SW 1271 (cell line): ENCODE measurements around the gene BLM.
A peak's percentile ranks its signal among the peaks of the same experiment; 100 is the strongest.

ENCODE experiments used
- DNase-seq, 2 experiments: peaks; one replicate each; lab custom pipeline; 2025; lab: John Stamatoyannopoulos, UW

Gene BLM

DNA sequence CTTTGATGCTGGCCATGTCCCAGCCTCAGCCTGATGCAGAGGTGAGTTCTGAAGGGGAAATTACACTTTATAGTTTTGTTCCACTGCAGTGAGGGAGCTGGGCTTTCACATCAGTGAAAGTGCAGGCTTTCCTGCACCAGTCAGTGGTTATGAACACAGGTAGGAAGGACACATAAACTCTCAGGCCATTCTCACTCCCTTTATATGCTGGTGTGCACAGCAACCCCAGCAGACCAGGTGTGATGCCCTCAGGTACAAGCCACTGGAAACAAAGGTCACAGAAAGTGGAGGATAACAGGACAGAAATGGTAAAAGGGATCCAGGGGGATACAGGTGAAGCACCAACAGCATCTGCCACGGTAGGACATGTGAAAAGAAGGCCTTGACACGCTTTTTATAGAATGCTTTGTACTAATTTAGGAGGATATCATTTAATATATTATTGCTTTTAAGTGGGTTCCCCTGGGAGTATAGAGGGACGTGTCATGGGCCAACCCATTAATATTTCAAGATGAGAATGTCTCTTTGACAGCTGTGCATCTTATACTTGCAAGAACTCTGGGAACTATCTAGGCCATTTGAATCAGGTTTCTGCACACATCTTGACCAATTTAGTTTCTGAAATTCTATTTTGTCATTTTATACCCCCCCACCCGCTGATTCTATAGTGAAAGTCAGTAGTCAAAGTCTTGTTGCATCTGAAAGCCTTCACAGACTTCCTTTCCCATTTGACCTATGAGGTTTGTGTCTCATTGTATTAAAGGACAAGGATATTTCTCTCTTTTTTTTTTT, 25.0 kb upstream of the BLM start:
- no peak for DNase-seq

DNA sequence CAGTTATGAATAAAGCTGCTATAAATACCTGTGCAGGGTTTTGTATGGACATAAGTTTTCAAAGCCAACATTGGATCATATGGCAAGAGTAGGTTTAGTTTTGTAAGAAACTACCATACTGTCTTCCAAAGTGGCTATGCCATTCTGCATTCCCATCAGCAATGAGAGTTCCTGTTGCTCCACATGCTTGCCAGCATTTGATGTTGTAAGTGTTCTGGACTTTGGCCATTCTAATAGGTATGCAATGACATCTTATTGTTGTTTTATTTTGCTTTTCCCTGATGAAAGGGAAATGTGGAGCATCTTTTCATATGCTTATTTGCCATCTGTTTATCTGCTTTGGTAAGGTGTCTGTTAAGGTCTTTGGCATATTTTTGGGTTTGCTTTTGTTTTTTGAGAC, 22.2 kb upstream of the BLM start:
- DNase-seq, result no peak

DNA sequence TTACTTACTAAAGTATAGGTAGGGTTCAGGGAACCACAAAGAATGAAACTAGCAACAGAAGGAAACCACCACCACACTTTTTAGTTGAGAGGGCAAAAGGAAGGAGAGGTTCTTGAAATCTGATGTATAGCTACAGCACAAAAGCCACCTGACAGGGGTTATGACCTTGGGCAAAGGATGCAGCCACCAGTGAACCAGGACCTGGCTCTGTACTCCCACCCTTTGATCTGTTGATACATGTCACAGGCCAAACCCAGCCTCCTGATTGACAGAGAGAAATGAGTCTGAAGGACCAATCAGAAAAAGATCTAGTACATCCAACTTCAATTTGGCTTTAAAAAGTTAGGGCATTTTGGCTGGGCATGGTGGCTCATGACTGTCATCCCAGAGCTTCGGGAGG, 20.0 kb upstream of the BLM start:
- DNase-seq, result no peak

DNA sequence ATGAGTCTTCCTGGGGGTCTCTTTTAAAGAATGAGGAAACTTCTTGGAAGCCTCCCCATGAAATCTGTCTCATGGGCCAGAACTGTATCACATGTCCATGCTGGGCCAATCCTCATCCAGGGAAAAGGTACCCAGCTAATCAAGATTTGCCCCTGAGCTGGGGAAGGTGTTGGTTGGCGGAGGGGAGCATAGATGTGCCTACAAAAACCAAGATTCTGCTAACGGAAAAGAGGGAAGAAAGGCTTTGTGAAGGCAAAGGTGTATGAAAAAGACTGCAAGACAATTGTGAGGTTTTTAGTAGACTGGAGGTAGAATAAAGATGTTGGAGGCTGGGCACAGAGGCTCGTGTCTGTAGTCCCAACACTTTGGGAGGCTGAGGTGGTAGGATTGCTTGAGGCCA, 18.5 kb upstream of the BLM start:
- no peak for DNase-seq

DNA sequence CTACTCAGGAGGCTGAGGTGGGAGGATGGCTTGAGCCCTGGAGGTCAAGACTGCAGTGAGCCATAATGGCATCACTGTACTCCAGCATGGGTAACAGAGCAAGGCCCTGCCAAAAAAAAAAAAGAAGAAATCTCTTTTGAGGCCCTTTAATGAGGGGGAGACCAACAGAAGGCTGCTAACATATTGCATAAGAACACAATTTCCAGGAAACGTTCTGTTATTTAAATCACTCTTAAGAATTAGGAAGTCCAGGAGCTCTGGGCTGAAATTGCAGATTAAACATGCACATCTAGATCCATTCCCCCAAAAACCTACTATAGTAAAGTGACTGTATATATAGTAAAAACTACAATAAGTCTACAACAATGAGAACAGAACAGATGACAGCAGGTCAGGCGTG, 16.1 kb upstream of the BLM start:
- DNase-seq, result no peak

DNA sequence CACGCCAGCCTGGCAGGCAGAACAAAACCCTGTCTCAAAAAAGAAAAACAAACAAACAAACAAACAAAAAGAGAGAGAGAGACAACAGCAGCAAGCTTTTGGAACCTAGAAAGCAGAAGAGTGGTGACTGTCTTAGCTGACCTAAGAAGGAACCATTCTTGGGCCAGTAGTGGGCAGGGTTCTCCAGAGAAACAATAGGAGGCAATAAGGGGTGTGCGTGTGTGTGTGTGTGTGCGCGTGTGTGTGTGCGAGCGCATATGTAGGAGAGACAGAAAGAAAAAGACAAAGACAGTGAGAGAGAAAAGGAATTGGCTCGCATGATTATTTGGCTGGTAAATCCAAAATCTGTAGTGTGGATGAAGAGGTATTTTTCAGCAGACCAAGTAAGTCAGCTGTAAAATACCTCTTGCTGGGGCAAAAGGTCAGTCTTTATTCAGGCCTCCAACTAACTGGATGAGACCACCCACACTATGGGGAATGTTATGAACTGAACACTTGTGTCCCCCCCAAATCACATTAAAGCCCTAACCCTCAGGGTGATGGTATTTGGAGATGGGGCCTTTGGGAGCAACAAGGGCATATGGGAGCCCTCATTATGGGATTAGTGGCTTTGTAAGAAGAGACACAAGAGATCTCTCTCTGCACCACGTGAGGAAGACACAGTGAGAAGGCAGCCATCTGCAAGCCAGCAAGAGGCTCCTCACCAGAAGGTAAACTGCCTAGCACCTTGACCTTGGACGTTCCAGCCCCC, 15.1 kb upstream of the BLM start:
- DNase-seq, result no peak

DNA sequence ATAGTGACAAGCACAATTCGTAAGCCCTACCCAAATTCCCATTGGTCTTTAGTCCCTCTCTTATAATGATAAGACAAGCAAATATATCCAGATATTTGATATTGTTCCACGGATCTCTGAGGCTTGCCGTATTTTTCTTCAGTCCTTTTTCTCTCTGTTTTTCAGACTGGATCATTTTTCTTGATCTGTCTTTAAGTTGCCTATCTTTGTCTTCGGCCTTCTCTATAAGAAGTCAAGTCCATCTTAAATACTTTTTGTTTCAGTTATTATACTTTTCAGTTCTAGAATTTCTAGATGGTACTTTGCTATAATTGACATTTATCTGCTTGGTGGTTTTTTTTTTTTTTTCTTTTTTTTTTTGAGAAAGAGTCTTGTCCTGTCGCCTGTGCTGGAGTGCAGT, 13.7 kb upstream of the BLM start:
- no peak for DNase-seq

DNA sequence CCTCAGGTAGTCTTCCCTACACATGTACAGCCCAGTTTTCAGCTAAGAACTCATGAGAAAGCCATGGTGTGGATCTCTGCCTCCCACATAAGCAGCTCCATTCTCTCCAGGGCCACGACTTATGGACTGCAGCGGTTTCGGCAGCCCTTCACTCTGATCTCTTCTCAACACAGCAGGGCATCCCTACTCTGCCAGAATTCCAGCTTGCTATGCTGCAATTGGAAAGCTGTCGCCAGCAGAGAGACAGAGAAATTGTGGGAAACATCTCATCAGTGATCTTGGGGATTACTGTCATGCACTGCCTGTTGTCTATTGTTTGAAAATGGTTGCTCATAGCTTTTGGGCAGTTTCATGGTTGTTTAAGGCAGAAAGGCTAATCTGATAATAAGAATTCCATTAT, 11.9 kb upstream of the BLM start:
- no peak for DNase-seq

DNA sequence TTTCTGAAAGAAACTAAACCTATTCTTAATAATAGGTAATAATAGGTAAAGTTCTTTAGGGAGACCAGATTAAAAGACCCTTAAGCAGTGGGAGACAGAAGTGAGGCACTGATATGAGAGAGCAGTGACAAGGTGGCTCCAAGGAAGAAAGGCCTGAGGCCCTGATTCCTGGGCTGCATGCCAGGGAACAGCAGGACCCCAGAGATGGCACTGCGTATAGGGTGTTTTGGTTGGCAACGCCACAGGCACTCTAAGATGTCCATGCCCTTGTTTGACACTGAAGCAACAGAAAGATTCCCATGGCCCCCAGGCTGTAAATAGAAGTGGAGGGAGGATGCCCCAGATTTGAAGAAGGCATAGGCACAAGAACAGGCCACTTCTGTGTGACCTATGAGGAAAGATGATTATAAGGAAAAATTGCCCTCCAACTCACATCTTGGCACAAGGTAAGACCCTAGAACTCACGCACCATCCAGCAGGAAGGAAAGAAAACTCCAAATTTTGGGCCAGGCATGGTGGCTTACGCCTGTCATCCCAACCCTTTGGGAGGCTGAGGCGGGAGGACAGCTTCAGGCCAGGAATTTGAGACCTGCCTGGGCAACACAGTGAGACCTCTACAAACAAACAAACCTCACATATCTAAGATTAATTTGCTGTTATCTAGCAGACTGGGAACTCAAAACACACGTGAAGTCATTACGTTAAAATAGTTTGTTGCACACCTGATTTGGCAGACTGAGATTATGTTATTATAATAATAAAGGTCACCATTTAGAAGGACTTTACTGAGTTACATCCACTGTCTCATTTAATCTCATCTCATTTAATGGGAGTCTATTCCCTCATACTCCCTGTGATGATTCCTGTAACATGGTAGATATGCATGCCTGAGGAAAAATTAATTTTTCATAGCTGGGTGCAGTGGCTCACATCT, 10.5 kb upstream of the BLM start:
- peak in 1 of 2 experiments; percentile 45 for DNase-seq

DNA sequence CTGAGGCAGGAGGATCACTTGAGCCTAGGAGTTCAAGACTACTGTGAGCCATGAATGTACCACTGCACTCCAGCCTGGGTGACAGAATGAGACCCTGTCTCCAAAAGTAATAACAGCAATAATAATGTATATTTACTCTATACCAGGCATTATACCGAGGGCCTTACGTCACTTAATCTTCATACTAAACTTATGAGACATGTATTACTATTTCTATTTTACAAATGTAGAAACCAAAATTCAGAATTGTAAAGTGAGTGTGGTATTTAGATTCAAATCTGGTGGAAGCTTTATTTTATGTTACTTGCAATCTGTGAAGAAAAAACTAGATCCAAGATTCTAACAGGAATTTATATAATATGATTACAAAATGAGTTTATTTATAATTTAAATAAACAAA, 9.7 kb upstream of the BLM start:
- no peak for DNase-seq

DNA sequence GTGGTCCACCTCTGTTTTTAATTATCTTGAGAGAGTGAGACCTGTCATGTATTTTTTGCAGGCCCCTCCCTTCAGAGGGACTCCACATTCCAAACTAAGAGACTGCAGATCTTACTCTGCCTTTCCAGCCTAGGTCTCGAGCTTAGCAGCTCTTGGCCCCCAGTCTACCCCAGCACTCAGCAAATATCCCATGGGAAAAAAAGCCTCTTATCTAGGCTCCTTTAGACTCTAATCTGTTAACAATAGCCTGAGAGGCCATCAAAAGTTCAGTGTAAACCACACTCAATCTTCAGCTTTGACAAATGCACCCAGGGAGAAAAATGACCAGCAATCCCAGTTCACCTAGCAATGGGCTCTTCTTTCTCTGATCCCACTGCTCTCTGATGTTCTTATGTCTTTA, 8.6 kb upstream of the BLM start:
- DNase-seq, result no peak

DNA sequence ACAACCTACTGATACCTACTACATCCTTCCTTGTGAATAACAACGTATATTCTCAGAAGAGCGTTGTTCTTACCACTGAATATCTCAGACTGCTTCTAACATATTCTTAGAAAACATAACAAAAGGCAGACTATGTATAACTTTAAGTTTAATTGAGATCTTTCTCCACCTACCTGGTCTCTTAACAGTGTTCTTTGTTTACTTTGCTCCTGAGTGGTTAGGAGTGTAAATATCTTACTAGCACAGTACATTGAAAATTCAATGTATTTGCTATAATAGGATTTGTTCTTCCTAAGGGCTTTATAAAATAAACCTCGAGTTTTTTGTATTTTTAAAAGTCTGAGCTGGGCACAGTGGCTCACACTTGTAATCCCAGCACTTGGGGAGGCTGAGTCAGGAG, 7.9 kb upstream of the BLM start:
- no peak for DNase-seq

DNA sequence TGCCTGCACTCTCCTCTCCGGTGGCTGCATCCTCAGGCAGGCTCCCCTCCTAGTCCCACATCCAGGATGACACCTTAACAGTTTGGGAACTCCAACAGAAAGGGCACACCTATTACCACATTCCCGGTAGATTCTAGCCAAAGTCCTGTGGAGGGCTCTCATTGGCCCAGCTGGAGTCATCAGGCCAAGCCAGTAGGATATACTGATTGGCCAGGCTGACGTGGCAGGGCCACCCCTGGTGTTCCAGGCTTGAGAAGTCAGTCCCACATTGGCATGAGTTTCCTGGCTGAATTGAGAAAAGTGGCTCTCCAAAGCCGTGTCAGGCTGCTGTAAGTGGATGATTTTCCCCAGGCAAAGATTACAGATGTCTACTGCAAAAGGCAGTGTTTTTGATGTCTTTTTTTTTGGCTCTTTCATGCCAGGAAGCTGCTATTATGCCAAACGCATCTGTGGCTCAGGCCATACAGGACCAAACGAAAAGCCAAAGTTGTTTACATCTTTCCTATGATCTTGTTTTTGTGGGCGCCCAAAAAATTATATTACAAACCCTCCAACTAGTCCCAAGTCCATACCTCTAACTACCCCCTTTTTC, 6.6 kb upstream of the BLM start:
- no peak for DNase-seq

DNA sequence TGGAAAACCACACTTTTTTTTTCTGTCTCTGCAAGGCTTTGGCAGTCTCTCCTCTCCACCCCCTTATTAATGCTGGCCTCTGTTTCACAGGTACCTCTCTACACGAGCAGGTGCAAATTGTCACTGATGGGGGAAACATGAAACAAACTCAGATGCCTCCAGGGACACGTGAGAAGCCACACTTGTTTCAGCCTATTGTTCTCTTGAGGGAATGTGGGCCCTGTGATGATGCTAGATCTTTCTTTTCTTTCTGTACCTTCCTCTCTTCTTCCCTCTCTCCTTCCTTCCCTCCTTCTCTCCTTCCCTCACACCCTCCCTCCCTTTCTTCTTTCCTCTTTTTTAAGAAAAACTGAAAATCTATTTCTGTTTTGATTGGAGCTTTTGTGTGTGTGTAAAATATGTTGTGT, 5.7 kb upstream of the BLM start:
- DNase-seq, result no peak

DNA sequence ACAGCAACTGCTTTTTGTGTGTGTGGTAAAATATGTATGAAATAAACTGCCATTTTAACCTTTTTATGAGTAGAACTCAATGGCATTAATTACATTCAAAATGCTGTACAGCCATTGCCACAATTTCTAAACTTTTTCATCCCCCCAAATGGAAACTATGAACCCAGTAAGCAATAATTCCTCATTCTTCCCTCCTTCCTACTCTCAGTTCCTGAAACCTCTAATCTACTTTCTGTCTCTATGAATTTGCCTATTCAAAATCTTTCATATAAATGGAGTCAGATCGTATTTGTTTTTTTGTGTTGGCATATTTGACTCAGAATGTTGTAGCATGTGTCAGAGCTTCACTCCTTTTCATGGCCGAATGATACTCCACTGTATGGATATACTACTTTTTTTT, 5.3 kb upstream of the BLM start:
- no peak for DNase-seq

DNA sequence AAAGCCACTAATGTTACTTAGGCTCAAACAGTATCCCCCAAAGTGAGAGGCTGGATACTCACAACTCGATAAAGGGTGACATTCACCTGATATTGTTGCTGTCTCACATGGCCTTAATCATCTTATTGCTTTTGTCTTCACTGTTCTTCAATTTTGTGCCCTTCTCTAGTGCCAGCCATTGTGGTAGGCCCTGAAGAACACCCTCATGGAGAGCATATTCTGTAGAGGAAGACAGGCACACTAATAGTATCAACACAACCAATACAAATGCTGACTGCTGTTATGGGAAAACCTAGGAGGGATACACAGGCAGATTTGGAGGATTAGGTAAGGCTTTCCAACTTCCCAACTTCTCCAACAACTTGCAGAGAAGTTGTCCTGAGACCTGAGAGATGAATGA, 4.1 kb upstream of the BLM start:
- no peak for DNase-seq

DNA sequence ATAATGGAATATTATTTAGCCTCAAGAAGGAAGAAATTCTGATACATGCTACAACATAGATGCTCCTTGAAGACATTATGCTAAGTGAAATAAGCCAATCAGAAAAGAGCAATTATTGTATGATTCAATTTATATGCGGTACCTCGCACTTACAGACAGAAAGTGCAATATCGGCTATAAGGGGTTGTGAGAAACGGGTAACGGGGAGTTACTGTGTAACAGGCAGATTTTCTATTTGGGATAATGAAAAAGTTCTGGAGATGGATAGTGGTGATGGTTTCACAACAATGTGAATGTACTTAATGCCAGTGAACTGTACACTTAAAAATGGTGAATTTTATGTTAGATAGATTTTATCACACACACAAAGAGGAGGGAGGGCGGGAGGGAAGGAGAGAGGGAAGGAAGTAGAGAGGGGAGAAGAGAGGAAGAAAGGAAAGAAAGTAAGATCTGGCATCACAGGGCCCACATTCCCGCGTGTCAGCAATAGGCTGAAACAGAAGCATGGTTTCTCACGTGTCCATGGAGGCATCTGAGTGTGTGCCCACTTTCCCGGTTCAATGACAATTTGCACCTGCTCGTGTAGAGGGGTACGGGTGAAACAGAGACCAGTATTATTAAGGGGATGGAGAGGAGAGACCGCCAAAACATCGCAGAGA, 700 bp upstream of the BLM start:
- DNase-seq, result no peak

DNA sequence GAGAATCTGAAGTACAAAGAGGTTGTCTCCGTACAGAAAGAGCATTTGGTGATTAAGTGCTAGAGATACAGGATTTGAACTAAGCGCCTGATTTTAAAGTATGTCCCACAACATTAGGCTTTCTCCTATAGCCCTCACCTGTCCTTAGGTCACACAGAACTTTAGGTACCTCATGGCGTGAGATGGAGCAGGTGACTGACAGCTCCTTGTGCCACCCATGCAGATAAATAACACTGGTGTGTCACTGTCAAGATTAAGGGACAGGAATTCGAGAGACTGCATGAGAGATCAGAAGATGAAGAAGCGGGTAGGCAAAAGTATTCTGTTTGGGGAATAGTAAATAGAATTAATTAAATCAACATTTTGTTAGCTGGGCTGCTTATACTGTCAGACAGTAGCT, 1.1 kb downstream of the BLM start:
- no peak for DNase-seq

DNA sequence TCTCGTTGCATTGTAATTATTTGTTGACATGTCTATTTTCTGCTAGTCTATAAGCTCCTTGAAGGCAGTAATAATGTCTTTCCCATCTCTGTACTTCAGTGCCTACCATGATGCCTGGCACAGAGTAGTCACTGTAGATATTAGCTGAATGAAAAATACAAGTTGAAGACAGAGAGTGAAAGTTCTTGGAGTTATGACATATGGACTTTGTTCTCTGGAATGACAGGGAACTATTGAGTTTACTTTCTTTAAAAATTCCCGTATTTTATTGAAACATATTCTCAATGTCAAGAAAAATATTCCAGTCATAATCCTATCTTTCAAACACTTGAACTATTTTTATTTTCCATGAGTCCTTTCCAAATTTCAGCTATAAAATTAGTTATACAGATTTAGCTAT, 3.0 kb downstream of the BLM start:
- DNase-seq, result no peak

DNA sequence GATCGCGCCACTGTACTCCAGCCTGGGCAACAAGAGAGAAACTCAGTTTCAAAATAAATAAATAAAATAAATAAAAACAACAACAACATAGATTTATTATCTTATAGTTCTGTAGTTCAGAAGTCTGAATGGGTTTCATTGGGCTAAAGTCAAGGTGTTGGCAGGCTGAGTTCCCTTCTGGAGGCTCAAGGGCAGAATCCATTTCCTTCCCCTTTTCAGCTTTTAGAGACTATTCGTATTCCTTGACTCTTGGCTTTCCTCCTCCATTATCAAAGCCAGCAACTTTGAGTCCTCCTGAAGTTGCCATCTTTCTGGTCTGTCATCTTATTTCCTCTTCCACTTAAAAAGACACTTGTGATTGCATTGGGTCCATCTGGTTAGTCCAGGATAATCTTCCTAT, 12.1 kb downstream of the BLM start:
- no peak for DNase-seq

DNA sequence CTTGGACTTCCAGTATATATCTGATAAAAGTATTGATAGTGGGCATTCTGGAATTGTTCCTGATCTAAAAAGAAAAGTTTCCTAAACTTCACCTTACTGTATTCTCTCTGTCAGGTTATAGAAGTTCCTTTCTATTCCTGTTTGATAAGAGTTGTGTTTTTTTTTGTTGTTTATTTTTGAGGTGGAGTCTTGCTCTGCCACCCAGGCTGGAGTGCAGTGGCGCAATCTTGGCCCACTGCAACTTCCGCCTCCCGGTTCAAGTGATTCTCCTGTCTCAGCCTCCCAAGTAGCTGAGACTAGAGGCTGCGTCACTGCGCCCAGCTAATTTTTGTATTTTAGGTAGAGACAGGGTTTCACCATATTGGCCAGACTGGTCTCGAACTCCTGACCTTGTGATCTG, 13.1 kb downstream of the BLM start:
- no peak for DNase-seq

DNA sequence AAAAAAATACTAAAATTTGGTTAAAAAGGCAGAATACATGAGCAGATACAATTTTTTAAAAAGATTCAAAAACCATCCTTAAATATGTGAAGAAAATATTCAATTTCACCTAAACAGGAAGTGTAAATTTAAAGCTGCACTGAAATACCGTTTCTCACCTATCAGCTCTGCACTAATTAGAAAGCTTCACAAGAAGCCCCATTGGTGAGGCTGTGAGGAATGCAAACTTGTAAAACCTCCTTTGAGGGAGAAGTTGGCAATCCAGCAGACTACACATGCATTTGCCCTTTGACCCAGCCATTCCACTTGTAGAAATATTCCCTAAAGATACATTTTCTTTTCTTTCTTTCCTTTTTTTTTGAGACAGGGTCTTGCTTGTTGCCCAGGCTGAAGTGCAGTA, 18.8 kb downstream of the BLM start:
- DNase-seq, result no peak
